B cell (primary cell): Measurements from ENCODE around the gene RFC3. TPM values are rescaled to one million over a fixed set of nuclear protein-coding genes. Genes with fewer than 3 reads are reported as not detected.

Source experiments
- ATAC-seq: fragments of 200-7000 bp; cut with Tn5 transposase; one replicate; pipeline ENCODE4 v1.10.0; 2021; ENCODE audit warnings: low read depth, mild to moderate bottlenecking, moderate number of reproducible peaks, moderate library complexity
- CTCF ChIA-PET: fragments of 350-600 bp; sonication (Branson Sonifier 250); formaldehyde crosslinking; loops from one replicate; lab custom pipeline; 2021; ENCODE audit warnings: antibody characterized with exemption, inconsistent platforms; lab: Charles Lee
- POLR2A ChIA-PET: fragments of 350-600 bp; sonication (Branson Sonifier 250); formaldehyde crosslinking; loops from one replicate; lab custom pipeline; 2021; ENCODE audit warnings: antibody characterized with exemption; lab: Charles Lee
- DNase-seq: peaks from one replicate; pipeline ENCODE4 v3.0.0; 2013
- H2AFZ ChIP-seq: 2 replicates; pipeline ENCODE4 v1.6.1; 2012; ENCODE audit warnings: mild to moderate bottlenecking, low read depth, low read length; ENCODE audit not compliant: insufficient read depth, poor library complexity, severe bottlenecking
- H3K27ac ChIP-seq, 2 donors: 1 replicate in 1 of 2; 2 replicates in 1 of 2; pipeline ENCODE4 v1.5.1; 2012 to 2013; ENCODE audit warnings: low read length in 2 of 2, mild to moderate bottlenecking in 2 of 2, moderate library complexity in 1 of 2
- H3K27me3 ChIP-seq, 4 experiments: fragments of 200-600 bp in 1 of 4; sonication (generic) in 1 of 4; replicated peaks in 1 of 4; 1 replicate in 2 of 4; 2 replicates in 2 of 4; pipeline versions ENCODE4 v1.6.1 to v1.7.0; 2013 to 2016; ENCODE audit warnings: low read length in 3 of 4, mild to moderate bottlenecking in 2 of 4, mixed read lengths in 1 of 4, moderate library complexity in 1 of 4; ENCODE audit not compliant: insufficient read depth in 4 of 4, control insufficient read depth in 3 of 4; ENCODE audit errors: control extremely low read depth in 1 of 4
- H3K36me3 ChIP-seq, 2 experiments: replicated peaks in 1 of 2; 1 replicate in 1 of 2; 2 replicates in 1 of 2; pipeline versions ENCODE4 v1.6.1 to v1.7.1; 2013; ENCODE audit warnings: low read length in 1 of 2; ENCODE audit not compliant: insufficient read depth in 2 of 2, control insufficient read depth in 1 of 2; ENCODE audit errors: control extremely low read depth in 1 of 2, extremely low read depth in 1 of 2
- H3K4me1 ChIP-seq, 2 donors: fragments of 200-600 bp in 1 of 2; sonication (generic) in 1 of 2; 1 replicate in 1 of 2; 2 replicates in 1 of 2; pipeline versions ENCODE4 v1.5.1 to v1.6.1; 2013 to 2017; ENCODE audit warnings: low read length in 2 of 2; ENCODE audit not compliant: control insufficient read depth in 2 of 2, insufficient read depth in 2 of 2
- H3K4me2 ChIP-seq: replicated peaks from 2 replicates; pipeline ENCODE3; 2012; ENCODE audit warnings: mild to moderate bottlenecking, low read depth, low read length; ENCODE audit not compliant: poor library complexity, severe bottlenecking
- H3K4me3 ChIP-seq, 5 experiments: fragments of 200-600 bp in 1 of 5; sonication (generic) in 1 of 5; 1 replicate in 3 of 5; 2 replicates in 2 of 5; pipeline versions ENCODE4 v1.5.1 to v1.7.0; 2011 to 2016; ENCODE audit warnings: low read length in 4 of 5, mild to moderate bottlenecking in 4 of 5, low read depth in 2 of 5, control low read depth in 1 of 5, moderate library complexity in 1 of 5; ENCODE audit not compliant: insufficient read depth in 1 of 5; ENCODE audit errors: control extremely low read depth in 1 of 5, extremely low read depth in 1 of 5
- H3K79me2 ChIP-seq: fragments of 200-600 bp; sonication (generic); one replicate; pipeline ENCODE4 v1.6.0; 2016; ENCODE audit warnings: low read length; ENCODE audit not compliant: control insufficient read depth, insufficient read depth
- H3K9ac ChIP-seq: fragments of 200-600 bp; sonication (generic); 2 replicates; pipeline ENCODE4 v1.6.1; 2017; ENCODE audit warnings: mild to moderate bottlenecking, low read length, moderate library complexity
- H3K9me3 ChIP-seq, 3 donors: one replicate each; pipeline versions ENCODE4 v1.6.1 to v1.7.1; 2013; ENCODE audit warnings: low read length in 2 of 3; ENCODE audit not compliant: control insufficient read depth in 2 of 3, insufficient read depth in 1 of 3; ENCODE audit errors: control extremely low read depth in 1 of 3
- H4K20me1 ChIP-seq: 2 replicates; pipeline ENCODE4 v1.6.0; 2012; ENCODE audit warnings: mild to moderate bottlenecking, low read length; ENCODE audit not compliant: insufficient read depth, control insufficient read depth, poor library complexity, severe bottlenecking
- H3K27ac Mint-ChIP-seq: one replicate; pipeline ENCODE4 v1.8.0; 2021; ENCODE audit warnings: mixed read lengths
- H3K27me3 Mint-ChIP-seq: one replicate; pipeline ENCODE4 v1.8.0; 2021; ENCODE audit warnings: mixed read lengths
- H3K4me1 Mint-ChIP-seq: one replicate; pipeline ENCODE4 v1.8.0; 2021; ENCODE audit warnings: mixed read lengths
- H3K4me3 Mint-ChIP-seq: one replicate; pipeline ENCODE4 v1.8.0; 2021; ENCODE audit warnings: mixed read lengths
- H3K9me3 Mint-ChIP-seq: one replicate; pipeline ENCODE4 v1.8.0; 2022; ENCODE audit warnings: mixed read lengths; ENCODE audit not compliant: insufficient read depth
- EZH2 ChIP-seq: IDR thresholded peaks from 2 replicates; pipeline ENCODE4 v1.6.1; 2012; ENCODE audit warnings: borderline replicate concordance, low read depth, mild to moderate bottlenecking, moderate library complexity, low read length; ENCODE audit not compliant: insufficient read depth, poor library complexity, severe bottlenecking
- WGBS: methylation state at CpG from one replicate; pipeline ENCODE4 v1.1.5; 2013; ENCODE audit warnings: missing lambda C conversion rate; ENCODE audit not compliant: insufficient coverage; 5-methylcytosine and 5-hydroxymethylcytosine counted together
- intact Hi-C: fragments of 100-400 bp; cut with micrococcal nuclease; formaldehyde crosslinking; loops from one replicate; pipeline ENCODE4 v1.10.0; 2022
- polyA plus RNA-seq: library from polyadenylated mRNA; depleted of rRNA; stranded (reverse); fragments of >200 nt; gene quantifications from 2 replicates; pipeline ENCODE4 v1.2.3, GENCODE V29; 2012
- total RNA-seq, 2 donors: library from RNA; stranded (reverse); fragments of 120-200 nt in 1 of 2; gene quantifications; 1 replicate in 1 of 2; 2 replicates in 1 of 2; pipeline versions ENCODE4 v1.2.3 to v1.2.4, GENCODE V29; 2013 to 2022
- TF ChIP-seq, protein P1 (sequence below): fragments of 200-600 bp; IDR thresholded peaks from one replicate; pipeline ENCODE4 v1.8.0; 2022; ENCODE audit warnings: antibody characterized with exemption, mild to moderate bottlenecking

The RFC3 gene
- total and polyA plus RNA-seq, 2 donors (not counting 1 experiment from before 2014, with no cell fraction given): 3.2 to 9.4 TPM

DNA sequence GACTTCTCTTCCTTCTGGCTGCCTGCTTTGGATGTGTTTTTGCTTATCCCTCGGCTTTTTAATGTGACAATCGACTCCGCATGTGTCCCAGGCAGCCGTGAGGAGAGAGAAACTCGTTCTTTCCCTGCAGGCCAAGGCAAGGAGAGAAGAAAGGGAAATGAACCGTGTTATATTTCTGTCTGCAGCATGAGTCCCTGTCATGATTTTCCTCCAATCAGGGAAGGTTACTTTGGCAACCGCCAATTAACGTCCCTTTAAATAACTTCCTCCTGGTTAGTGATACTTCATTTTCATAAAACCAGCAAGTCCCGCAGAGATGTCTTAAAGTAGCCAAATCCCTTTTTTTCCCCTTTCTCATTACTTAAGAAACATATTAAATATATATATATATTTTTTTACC, 42.6 kb downstream of the RFC3 start:
- no peaks in the 10 kb centered on the region for H3K36me3 ChIP-seq
- Mint-ChIP-seq H3K27me3 (no peaks in the 10 kb centered on the region), H3K4me3 (no peak overlapping the region), H3K4me1 (peaks cover 11% of the 10 kb centered on the region), H3K9me3 (peaks cover under 1% of the 10 kb centered on the region), H3K27ac (no peak overlapping the region)
- ChIA-PET CTCF (no interaction called here), POLR2A (no interaction called here)
- no peaks in the 10 kb centered on the region for H3K4me1 ChIP-seq
- no peak overlapping the region for H3K4me2 ChIP-seq
- ATAC-seq (no peak), DNase-seq (no peak)
- 94% methylated on average over 5 of the region's 9 CpGs for WGBS
- no peak overlapping the region for H3K9ac ChIP-seq
- intact Hi-C loops: no loop called here
- TF ChIP-seq EZH2: no peak
- TF ChIP-seq, protein P1, sequence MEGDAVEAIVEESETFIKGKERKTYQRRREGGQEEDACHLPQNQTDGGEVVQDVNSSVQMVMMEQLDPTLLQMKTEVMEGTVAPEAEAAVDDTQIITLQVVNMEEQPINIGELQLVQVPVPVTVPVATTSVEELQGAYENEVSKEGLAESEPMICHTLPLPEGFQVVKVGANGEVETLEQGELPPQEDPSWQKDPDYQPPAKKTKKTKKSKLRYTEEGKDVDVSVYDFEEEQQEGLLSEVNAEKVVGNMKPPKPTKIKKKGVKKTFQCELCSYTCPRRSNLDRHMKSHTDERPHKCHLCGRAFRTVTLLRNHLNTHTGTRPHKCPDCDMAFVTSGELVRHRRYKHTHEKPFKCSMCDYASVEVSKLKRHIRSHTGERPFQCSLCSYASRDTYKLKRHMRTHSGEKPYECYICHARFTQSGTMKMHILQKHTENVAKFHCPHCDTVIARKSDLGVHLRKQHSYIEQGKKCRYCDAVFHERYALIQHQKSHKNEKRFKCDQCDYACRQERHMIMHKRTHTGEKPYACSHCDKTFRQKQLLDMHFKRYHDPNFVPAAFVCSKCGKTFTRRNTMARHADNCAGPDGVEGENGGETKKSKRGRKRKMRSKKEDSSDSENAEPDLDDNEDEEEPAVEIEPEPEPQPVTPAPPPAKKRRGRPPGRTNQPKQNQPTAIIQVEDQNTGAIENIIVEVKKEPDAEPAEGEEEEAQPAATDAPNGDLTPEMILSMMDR: no peak
- no peaks in the 10 kb centered on the region for H4K20me1 ChIP-seq
- H3K27ac ChIP-seq: no peak overlapping the region
- no peaks in the 10 kb centered on the region for H3K79me2 ChIP-seq
- H3K9me3 ChIP-seq: peaks cover 0 to 2% (median under 1%) of the 10 kb centered on the region in 3 donors
- H2AFZ ChIP-seq: no peak overlapping the region
- H3K27me3 ChIP-seq: no peaks in the 10 kb centered on the region
- H3K4me3 ChIP-seq: no peak overlapping the region

DNA sequence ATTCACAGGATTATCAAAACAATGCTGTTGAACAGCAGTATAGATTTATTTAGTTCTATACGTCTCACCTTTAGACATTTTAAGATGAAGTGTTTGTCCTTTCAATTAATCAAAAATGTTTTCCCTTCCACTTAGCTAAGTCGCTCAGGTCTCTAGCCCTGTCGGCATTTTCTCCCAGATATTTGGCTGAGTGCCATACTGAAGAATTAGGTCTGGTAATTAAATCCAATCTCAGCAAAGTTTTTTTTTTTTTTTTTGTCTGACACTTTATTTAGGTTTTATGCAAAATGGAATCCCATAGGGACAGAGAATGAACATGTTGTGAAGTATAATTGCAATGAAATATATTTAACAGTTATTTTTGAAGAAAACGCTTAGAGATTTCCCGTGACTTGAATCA, 44.1 kb downstream of the RFC3 start:
- no peak for DNase-seq
- Histone ChIP-seq H4K20me1 (no peaks in the 10 kb centered on the region), H3K4me1 (peaks cover 8 to 9% of the 10 kb centered on the region in 2 donors), H2AFZ (no peak overlapping the region), H3K9me3 (peaks cover 0 to 9% (median 0%) of the 10 kb centered on the region in 3 donors), H3K9ac (no peak overlapping the region), H3K27ac (no peak overlapping the region), H3K4me3 (no peak overlapping the region), H3K4me2 (no peak overlapping the region), H3K36me3 (no peaks in the 10 kb centered on the region), H3K79me2 (no peaks in the 10 kb centered on the region), H3K27me3 (no peaks in the 10 kb centered on the region)
- H3K4me3 Mint-ChIP-seq: no peak overlapping the region
- H3K9me3 Mint-ChIP-seq: no peaks in the 10 kb centered on the region
- no CpG with 5 or more reads among the region's 5 CpGs for WGBS
- no peak overlapping the region for H3K27ac Mint-ChIP-seq
- no peaks in the 10 kb centered on the region for H3K27me3 Mint-ChIP-seq
- ChIA-PET POLR2A (no interaction called here), CTCF (interaction anchor here (0.7 kb wide), 1 partner anchor 143 kb away, joined by 4 read pairs; no protein-coding TSS in a partner anchor)
- no peak for ATAC-seq
- TF ChIP-seq, protein P1: no peak
- no peak for TF ChIP-seq EZH2
- intact Hi-C loops: no loop called here
- H3K4me1 Mint-ChIP-seq: peaks cover 14% of the 10 kb centered on the region
